ENCODE measurements around the gene CNKSR2.

Gene CNKSR2

GRCh38 chrX:21662761-21663160 lies 288.5 kb downstream of the CNKSR2 start:
- H3K27ac ChIP-seq, result no peak overlapping the region
- intact Hi-C loops (cut with DNase I; ENCODE audit: low total_unique reads), result no loop called here
- DNase-seq, result no peak

GRCh38 chrX:21666252-21666651 lies 292.0 kb downstream of the CNKSR2 start:
- no peak for DNase-seq
- no peaks in the 10 kb centered on the region for H3K27me3 ChIP-seq
- H3K4me1 ChIP-seq, result no peaks in the 10 kb centered on the region
- TF ChIP-seq CTCF (IDR thresholded peaks at IDR 0.05), result no peak
- H3K4me3 ChIP-seq, result no peak overlapping the region
- no peaks in the 10 kb centered on the region for H3K36me3 ChIP-seq
- no peak overlapping the region for H3K27ac ChIP-seq
- H3K9me3 ChIP-seq, result no peaks in the 10 kb centered on the region
- intact Hi-C loops (cut with DNase I; ENCODE audit: low total_unique reads), result no loop called here

More at GRCh38 chrX:21662761-21663160, 288.5 kb downstream of the CNKSR2 start:
- H3K4me1 ChIP-seq, result no peaks in the 10 kb centered on the region
- H3K27me3 ChIP-seq, result peaks cover 0 to 10% of the 10 kb centered on the region in 2 donors
- no peak for TF ChIP-seq CTCF (IDR thresholded peaks at IDR 0.05)
- no peaks in the 10 kb centered on the region for H3K9me3 ChIP-seq
- no peak overlapping the region for H3K4me3 ChIP-seq
- H3K36me3 ChIP-seq, result no peaks in the 10 kb centered on the region

GRCh38 chrX:21666679-21667078 lies 292.5 kb downstream of the CNKSR2 start:
- H3K9me3 ChIP-seq, result no peaks in the 10 kb centered on the region
- no peaks in the 10 kb centered on the region for H3K27me3 ChIP-seq
- no peak overlapping the region for H3K4me3 ChIP-seq
- intact Hi-C loops (cut with DNase I; ENCODE audit: low total_unique reads), result no loop called here
- H3K36me3 ChIP-seq, result no peaks in the 10 kb centered on the region
- no peaks in the 10 kb centered on the region for H3K4me1 ChIP-seq
- TF ChIP-seq CTCF (IDR thresholded peaks at IDR 0.05), result no peak
- DNase-seq, result no peak
- H3K27ac ChIP-seq, result no peak overlapping the region

GRCh38 chrX:21674430-21675186 lies 300.4 kb downstream of the CNKSR2 start:
- H3K36me3 ChIP-seq, result no peaks in the 10 kb centered on the region
- TF ChIP-seq CTCF (IDR thresholded peaks at IDR 0.05), result no peak
- no peaks in the 10 kb centered on the region for H3K4me1 ChIP-seq
- H3K27me3 ChIP-seq, result no peaks in the 10 kb centered on the region
- no peak overlapping the region for H3K27ac ChIP-seq
- H3K9me3 ChIP-seq, result no peaks in the 10 kb centered on the region
- no peak for DNase-seq
- intact Hi-C loops (cut with DNase I; ENCODE audit: low total_unique reads), result no loop called here
- no peak overlapping the region for H3K4me3 ChIP-seq

- Histone ChIP-seq H3K9me3 (no peaks in the 10 kb centered on the region), H3K4me3 (no peak overlapping the region), H3K27ac (no peak overlapping the region), H3K27me3 (no peaks in the 10 kb centered on the region), H3K4me1 (no peaks in the 10 kb centered on the region), H3K36me3 (no peaks in the 10 kb centered on the region)
- intact Hi-C loops (cut with DNase I; ENCODE audit: low total_unique reads), result no loop called here
- no peak for TF ChIP-seq CTCF (IDR thresholded peaks at IDR 0.05)
- DNase-seq, result no peak
Observed at GRCh38 chrX:21675931-21676330, 301.7 kb downstream of the CNKSR2 start.

All from tibial artery (tissue), 4 donors.